Fibroblast of the conjunctiva (primary cell): Measurements from ENCODE around the gene FOXP1.

ENCODE experiments used
- DNase-seq: peaks from one replicate; pipeline ENCODE4 v3.0.0-alpha.2; 2010; ENCODE audit warnings: low read depth

FOXP1 gene

GRCh38 chr3:71264840-71265239 is 318.7 kb downstream of the FOXP1 start:
- DNase-seq, result no peak

- DNase-seq, result no peak
Observed at GRCh38 chr3:71262364-71263265, 320.9 kb downstream of the FOXP1 start.

GRCh38 chr3:71260782-71261181 is 322.7 kb downstream of the FOXP1 start:
- no peak for DNase-seq

- DNase-seq, result no peak
Observed at GRCh38 chr3:71258526-71258925, 325.0 kb downstream of the FOXP1 start.

- DNase-seq, result peak; percentile 59
Observed at GRCh38 chr3:71258116-71258515, 325.4 kb downstream of the FOXP1 start.

GRCh38 chr3:71255498-71255897 is 328.0 kb downstream of the FOXP1 start:
- no peak for DNase-seq

GRCh38 chr3:71254281-71255057 is 329.1 kb downstream of the FOXP1 start:
- no peak for DNase-seq

GRCh38 chr3:71253169-71253568 is 330.4 kb downstream of the FOXP1 start:
- DNase-seq, result no peak

- DNase-seq, result no peak
Observed at GRCh38 chr3:71252466-71252865, 331.1 kb downstream of the FOXP1 start.

GRCh38 chr3:71251156-71251775 is 332.3 kb downstream of the FOXP1 start:
- no peak for DNase-seq

GRCh38 chr3:71250026-71250425 is 333.5 kb downstream of the FOXP1 start:
- DNase-seq, result no peak

GRCh38 chr3:71247958-71248335 is 335.6 kb downstream of the FOXP1 start:
- no peak for DNase-seq

GRCh38 chr3:71247221-71247957 is 336.1 kb downstream of the FOXP1 start:
- no peak for DNase-seq

GRCh38 chr3:71245971-71246880 is 337.3 kb downstream of the FOXP1 start:
- no peak for DNase-seq

GRCh38 chr3:71244826-71245488 is 338.6 kb downstream of the FOXP1 start:
- peak; percentile 42 for DNase-seq

GRCh38 chr3:71244153-71244825 is 339.2 kb downstream of the FOXP1 start:
- DNase-seq, result no peak

GRCh38 chr3:71243229-71243628 is 340.3 kb downstream of the FOXP1 start:
- DNase-seq, result no peak

- no peak for DNase-seq
Observed at GRCh38 chr3:71241981-71242560, 341.5 kb downstream of the FOXP1 start.

- DNase-seq, result no peak
Observed at GRCh38 chr3:71241246-71241901, 342.2 kb downstream of the FOXP1 start.
